Measurements from ENCODE around the gene MNAT1. TPM values are rescaled to one million over a fixed set of nuclear protein-coding genes. Genes with fewer than 3 reads are reported as not detected.

MNAT1 gene
- total RNA-seq, 3 donors from 2014 or later (not counting 1 experiment from before 2014, with no cell fraction given): 33.8 to 45.4 (median 34.0) TPM

GRCh38 chr14:60807247-60807646 lies 72.7 kb downstream of the MNAT1 start:
- Histone ChIP-seq H3K4me1 (ENCODE audit: control insufficient read depth, insufficient read depth, low read length) (no peaks in the 10 kb centered on the region), H3K4me3 (ENCODE audit: low read length) (no peak overlapping the region), H3K9me3 (ENCODE audit: control insufficient read depth, insufficient read depth, low read length) (no peaks in the 10 kb centered on the region), H3K27ac (ENCODE audit: low read length) (no peak overlapping the region), H3K36me3 (ENCODE audit: control insufficient read depth, insufficient read depth, low read length) (peaks cover 6% of the 10 kb centered on the region), H3K27me3 (ENCODE audit: control insufficient read depth, insufficient read depth, low read length) (no peaks in the 10 kb centered on the region)
- H3K9me3 Mint-ChIP-seq: no peaks in the 10 kb centered on the region
- H3K36me3 Mint-ChIP-seq: no peaks in the 10 kb centered on the region
- no peaks in the 10 kb centered on the region for H3K4me1 Mint-ChIP-seq
- no peaks in the 10 kb centered on the region for H3K27me3 Mint-ChIP-seq (ENCODE audit: low read depth in 2 of 2)
- ATAC-seq (no peak), DNase-seq (no peak)
- WGBS (ENCODE audit: insufficient coverage): 97% methylated on average over 2 of the region's 2 CpGs
- intact Hi-C loops (cut with micrococcal nuclease): no loop called here
- no peak overlapping the region for H3K27ac Mint-ChIP-seq
- H3K4me3 Mint-ChIP-seq: no peak overlapping the region
- TF ChIP-seq CTCF (IDR thresholded peaks at IDR 0.05): no peak

GRCh38 chr14:60807971-60808370 lies 73.4 kb downstream of the MNAT1 start:
- Mint-ChIP-seq H3K4me3 (no peak overlapping the region), H3K36me3 (peaks cover 7% of the 10 kb centered on the region), H3K9me3 (no peaks in the 10 kb centered on the region), H3K4me1 (no peaks in the 10 kb centered on the region), H3K27ac (no peak overlapping the region), H3K27me3 (ENCODE audit: low read depth in 2 of 2) (no peaks in the 10 kb centered on the region)
- DNase-seq (no peak), ATAC-seq (no peak)
- H3K9me3 ChIP-seq (ENCODE audit: control insufficient read depth, insufficient read depth, low read length): no peaks in the 10 kb centered on the region
- 100% methylated on average over 1 of the region's 3 CpGs for WGBS (ENCODE audit: insufficient coverage)
- no peaks in the 10 kb centered on the region for H3K4me1 ChIP-seq (ENCODE audit: control insufficient read depth, insufficient read depth, low read length)
- H3K27ac ChIP-seq (ENCODE audit: low read length): no peak overlapping the region
- TF ChIP-seq CTCF (IDR thresholded peaks at IDR 0.05): no peak
- intact Hi-C loops (cut with micrococcal nuclease): no loop called here
- H3K36me3 ChIP-seq (ENCODE audit: control insufficient read depth, insufficient read depth, low read length): peaks cover 13% of the 10 kb centered on the region
- H3K4me3 ChIP-seq (ENCODE audit: low read length): no peak overlapping the region
- no peaks in the 10 kb centered on the region for H3K27me3 ChIP-seq (ENCODE audit: control insufficient read depth, insufficient read depth, low read length)

GRCh38 chr14:60812987-60813386 lies 78.4 kb downstream of the MNAT1 start:
- no peak overlapping the region for H3K4me3 Mint-ChIP-seq
- Histone ChIP-seq H3K4me3 (ENCODE audit: low read length) (no peak overlapping the region), H3K36me3 (ENCODE audit: control insufficient read depth, insufficient read depth, low read length) (peaks cover 18% of the 10 kb centered on the region), H3K9me3 (ENCODE audit: control insufficient read depth, insufficient read depth, low read length) (no peaks in the 10 kb centered on the region), H3K27ac (ENCODE audit: low read length) (no peak overlapping the region), H3K4me1 (ENCODE audit: control insufficient read depth, insufficient read depth, low read length) (no peaks in the 10 kb centered on the region), H3K27me3 (ENCODE audit: control insufficient read depth, insufficient read depth, low read length) (no peaks in the 10 kb centered on the region)
- H3K4me1 Mint-ChIP-seq: no peaks in the 10 kb centered on the region
- 97% methylated on average over 7 of the region's 7 CpGs for WGBS (ENCODE audit: insufficient coverage)
- H3K9me3 Mint-ChIP-seq: no peaks in the 10 kb centered on the region
- H3K27ac Mint-ChIP-seq: no peak overlapping the region
- H3K27me3 Mint-ChIP-seq (ENCODE audit: low read depth in 2 of 2): no peaks in the 10 kb centered on the region
- intact Hi-C loops (cut with micrococcal nuclease): no loop called here
- H3K36me3 Mint-ChIP-seq: peaks cover 10% of the 10 kb centered on the region
- ATAC-seq (no peak), DNase-seq (no peak)
- TF ChIP-seq CTCF (IDR thresholded peaks at IDR 0.05): no peak

GRCh38 chr14:60815371-60815770 lies 80.8 kb downstream of the MNAT1 start:
- no peak for DNase-seq
- H3K4me1 Mint-ChIP-seq: no peaks in the 10 kb centered on the region
- H3K27ac Mint-ChIP-seq: no peak overlapping the region
- no peak for TF ChIP-seq CTCF (IDR thresholded peaks at IDR 0.05)
- no peak for ATAC-seq
- peaks cover 10% of the 10 kb centered on the region for H3K36me3 Mint-ChIP-seq
- WGBS (ENCODE audit: insufficient coverage): 74% methylated on average over 4 of the region's 4 CpGs
- H3K27me3 Mint-ChIP-seq (ENCODE audit: low read depth in 2 of 2): no peaks in the 10 kb centered on the region
- H3K9me3 ChIP-seq (ENCODE audit: control insufficient read depth, insufficient read depth, low read length): no peaks in the 10 kb centered on the region
- no peak overlapping the region for H3K4me3 ChIP-seq (ENCODE audit: low read length)
- H3K27ac ChIP-seq (ENCODE audit: low read length): no peak overlapping the region
- H3K4me1 ChIP-seq (ENCODE audit: control insufficient read depth, insufficient read depth, low read length): no peaks in the 10 kb centered on the region
- intact Hi-C loops (cut with micrococcal nuclease): no loop called here
- H3K4me3 Mint-ChIP-seq: no peak overlapping the region
- H3K9me3 Mint-ChIP-seq: no peaks in the 10 kb centered on the region
- no peaks in the 10 kb centered on the region for H3K27me3 ChIP-seq (ENCODE audit: control insufficient read depth, insufficient read depth, low read length)
- peaks cover 19% of the 10 kb centered on the region for H3K36me3 ChIP-seq (ENCODE audit: control insufficient read depth, insufficient read depth, low read length)

Measured in natural killer cell (primary cell).